ENCODE results near the gene GNLY.
A peak's percentile ranks its signal among the peaks of the same experiment; 100 is the strongest.
"Not testable (repeated sequence)": the region's sequence is repeated elsewhere in the genome, so short reads cannot be mapped to it uniquely, and the experiment has no call there.

Gene GNLY

DNA sequence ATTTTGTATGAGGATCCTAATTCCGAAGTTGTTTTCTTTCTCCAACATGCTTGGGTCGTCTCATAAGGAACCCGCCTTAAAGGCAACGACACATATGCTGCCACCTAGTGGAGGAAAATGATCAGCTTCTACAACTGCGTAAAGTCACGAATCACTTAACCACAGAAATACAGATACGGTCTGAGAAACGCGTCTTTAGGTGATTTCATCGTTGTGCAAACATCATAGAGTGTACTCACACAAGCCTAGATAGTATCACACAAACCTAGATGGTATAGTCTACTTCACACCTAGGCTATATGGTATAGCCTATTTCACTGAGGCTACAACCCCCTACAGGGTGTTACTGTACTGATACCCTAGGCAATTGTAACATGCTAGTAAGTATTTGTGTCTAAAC lies 13.1 kb downstream of the GNLY start:
- peak; percentile 61 to 64 for DNase-seq (ENCODE audit: low read depth in 2 of 2)

DNA sequence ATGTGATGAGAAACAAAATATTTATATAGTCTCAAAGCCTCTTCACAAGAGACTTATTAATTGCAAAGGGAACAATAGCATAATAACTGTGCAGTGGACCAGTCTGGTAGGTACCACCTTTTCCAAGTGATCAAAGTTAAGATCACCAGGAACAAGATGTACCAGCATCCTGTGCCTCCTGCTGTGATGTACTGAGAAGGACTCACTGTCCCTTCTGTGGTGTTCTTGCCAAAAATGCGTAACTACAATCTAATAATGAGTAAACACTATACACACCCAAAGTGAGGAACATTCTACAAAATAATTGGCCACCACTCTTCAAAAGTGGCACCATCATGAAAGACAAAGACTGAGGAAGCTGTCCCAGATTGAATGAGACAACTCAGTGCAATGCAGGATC lies 14.5 kb downstream of the GNLY start:
- DNase-seq (ENCODE audit: low read depth in 2 of 2) = no peak

DNA sequence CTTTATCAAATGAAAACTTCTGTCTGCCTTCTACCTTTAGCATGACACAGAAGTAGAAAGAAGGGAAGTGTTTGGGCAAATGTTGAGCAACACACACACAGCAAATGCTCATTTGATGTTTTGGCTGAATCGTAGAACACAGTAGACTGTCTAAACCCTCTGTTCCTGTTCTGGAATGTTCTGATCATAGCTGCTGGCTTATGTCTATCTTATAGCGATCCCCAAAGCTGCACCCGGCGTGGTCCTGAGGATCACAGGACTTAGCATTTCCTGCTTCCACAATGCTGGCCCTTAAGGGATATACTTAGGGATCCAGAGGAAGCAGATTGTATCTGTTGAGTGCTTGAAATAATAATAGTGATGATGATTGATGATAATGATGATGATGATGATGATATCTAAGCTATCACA lies 15.2 kb downstream of the GNLY start:
- DNase-seq (ENCODE audit: low read depth in 2 of 2) = no peak

DNA sequence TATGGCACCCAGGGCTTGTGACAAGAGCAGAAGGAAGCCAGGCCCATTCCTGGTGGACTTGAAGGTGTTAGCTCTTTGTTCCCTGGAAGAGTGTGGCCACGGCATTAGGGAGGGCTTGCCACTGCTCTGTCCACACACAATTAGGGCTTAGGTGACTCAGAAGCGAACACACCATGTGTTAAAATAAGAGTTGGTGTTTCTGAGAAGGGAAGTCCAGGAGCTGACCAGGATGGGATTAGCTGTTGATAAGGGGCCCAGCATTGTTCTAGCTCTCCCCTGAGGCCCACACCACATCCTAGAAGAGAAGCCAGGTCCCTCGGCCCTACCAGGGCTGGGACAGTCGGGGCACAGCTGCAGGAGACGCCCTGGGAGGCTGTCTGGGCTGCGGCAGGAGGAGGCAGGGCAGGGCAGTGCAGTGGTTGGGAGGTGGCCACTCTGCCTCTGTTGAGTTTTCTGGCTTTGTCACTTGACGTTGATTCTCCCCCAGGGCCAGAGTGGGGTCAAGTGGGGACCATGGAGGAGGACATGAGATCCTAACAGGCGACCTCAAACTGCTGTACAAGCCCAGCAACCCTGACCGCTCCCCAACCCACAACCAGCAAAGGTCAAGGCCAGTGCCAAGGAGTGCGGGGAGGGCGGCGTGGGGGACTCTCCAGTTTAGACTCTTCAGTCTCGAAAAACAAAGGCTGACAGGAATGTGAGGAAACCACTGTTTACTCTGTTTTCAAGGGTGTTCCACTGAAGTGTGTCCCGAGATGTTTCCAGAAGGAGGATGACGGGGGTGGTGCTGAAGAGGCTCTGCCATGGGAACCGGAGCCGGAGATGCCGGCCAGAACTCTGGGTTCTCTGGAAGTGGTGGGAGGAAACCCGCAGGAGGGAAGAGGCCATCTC lies 16.8 kb downstream of the GNLY start:
- DNase-seq (ENCODE audit: low read depth in 2 of 2) = no peak

DNA sequence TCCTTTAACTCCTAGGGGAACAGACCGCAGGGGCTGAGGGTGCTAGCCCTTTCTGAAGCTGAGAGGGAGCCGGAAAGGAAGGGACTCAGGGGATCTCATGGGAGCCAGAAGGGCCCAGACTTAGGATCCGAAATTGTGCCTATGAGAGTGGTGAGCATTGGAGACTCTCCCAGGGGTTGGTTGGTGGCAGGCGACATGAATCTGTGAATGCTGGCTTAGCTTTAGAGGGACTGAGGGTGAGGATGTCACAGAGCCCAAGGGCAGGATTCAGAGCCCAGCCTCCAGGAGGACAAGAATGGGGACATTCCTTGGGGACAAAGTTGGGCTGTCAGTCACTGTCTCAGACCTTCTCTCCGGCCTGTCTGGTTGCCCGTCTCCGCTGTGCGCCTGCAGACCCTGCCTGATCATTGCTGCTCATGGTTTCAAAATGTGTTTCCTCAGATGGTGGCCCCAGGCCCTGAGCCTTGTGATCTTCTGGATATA lies 17.5 kb downstream of the GNLY start:
- no peak for DNase-seq (ENCODE audit: low read depth in 2 of 2)

DNA sequence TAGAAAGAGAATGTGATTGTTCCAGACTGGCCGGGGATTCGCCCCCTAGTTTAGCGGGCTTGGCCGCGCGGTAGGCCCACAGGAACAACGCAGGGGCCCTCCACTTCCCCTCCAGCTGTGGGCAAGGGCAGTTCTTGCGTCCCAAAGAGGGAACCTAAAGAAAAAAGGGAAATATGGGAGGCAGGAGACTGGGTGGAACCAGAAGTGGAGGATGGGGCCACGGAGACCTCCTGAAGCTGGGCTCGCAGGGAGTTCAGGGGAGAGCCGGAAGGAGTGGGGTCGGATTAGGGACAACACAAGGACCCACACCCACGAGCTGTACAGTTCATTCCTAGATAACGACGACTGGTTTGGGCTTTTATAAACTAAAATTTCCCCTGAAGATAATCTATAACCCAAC lies 18.2 kb downstream of the GNLY start:
- no peak for DNase-seq (ENCODE audit: low read depth in 2 of 2)

DNA sequence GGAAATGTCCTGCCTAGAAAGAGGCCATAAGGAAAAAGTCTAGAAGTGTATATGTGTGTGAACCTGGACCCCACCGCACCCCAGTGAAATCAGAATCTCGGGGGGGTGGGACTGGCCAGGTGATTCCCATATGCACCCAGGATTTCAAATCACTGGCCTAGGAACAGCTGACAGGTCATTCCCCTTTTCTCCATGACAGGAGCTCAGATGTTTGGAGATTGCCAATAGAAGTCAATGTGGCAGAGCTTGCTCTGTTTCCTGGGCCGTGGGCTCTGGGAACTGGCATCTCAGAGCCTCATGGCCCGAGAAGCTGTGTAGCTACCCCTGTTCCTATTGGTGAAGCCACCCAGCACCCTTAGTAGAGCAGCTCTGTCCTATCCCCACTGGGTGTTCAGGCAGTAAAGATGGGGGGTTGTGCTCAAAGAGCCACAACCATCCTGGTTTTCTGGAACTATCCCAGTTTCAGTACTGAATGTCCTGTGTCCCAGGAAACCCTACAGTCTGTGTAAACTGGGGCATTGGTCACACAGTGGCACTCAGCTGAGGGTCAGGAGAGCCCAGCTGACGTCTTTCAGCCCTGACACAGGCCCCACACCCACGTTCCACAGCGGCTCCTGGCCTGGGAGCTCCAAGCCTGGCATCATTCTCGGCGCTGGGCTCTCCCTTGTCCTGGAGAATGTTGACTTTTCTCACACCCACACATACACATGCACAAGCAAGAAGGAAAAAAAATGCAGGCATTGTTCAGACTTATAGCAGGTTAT lies 18.9 kb downstream of the GNLY start:
- no peak for DNase-seq (ENCODE audit: low read depth in 2 of 2)

DNA sequence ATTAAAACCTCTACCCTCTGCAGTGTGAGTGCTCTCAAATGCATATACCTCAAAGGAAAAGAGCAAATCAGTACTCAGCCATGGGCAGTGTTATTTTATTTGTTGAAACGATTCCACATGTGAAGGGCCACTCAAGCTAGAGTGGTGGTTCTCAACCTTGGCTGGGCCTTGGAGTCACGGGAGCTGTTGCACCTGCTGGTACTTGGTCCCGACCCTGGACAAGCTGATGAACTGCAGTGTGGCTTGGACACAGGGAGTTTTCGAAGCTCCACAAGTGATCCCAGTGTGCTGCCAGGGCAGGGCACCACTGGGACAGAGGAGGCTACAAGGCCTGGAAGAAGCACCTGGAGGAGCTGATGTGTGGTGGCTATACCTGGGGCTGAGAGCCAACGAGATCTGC lies 19.7 kb downstream of the GNLY start:
- DNase-seq (ENCODE audit: low read depth in 2 of 2) = no peak

DNA sequence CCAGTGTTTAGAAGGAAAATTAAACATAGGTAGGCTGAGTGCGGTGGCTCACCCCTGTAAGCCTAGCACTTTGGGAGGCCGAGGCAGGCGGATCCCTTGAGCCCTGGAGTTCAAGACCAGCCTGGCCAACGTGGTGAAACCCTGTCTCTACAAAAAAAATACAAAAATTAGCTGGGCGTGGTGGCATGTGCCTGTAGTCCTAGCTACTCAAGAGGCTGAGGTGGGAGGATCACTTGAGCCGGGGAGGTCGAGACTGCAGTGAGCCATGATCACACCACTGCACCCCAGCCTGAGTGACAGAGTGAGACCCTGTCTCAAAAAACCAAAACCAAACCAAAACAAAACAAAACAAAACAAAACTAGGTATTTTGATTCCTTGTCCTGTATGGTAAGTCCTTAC lies 20.3 kb downstream of the GNLY start:
- DNase-seq (ENCODE audit: low read depth in 2 of 2) = not testable (repeated sequence)

DNA sequence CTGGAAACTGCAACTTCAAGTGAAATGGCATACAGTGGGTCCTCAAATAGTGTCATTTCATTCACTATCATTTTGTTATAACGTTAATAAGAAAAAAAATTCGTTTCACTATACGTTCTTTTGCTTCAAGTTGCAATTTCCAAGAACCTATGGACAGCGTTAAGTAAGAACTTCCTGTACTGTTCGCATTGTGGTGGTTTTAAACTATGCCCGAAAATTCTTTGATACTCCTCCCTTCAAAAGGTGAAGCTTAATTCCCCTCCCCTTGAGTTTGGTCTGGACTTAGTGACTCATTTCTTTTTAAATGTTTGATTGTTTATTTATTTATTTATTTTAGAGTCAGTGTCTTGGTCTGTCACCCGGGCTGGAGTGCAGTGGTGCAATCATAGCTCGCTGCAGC lies 20.7 kb downstream of the GNLY start:
- DNase-seq (ENCODE audit: low read depth in 2 of 2) = no peak

DNA sequence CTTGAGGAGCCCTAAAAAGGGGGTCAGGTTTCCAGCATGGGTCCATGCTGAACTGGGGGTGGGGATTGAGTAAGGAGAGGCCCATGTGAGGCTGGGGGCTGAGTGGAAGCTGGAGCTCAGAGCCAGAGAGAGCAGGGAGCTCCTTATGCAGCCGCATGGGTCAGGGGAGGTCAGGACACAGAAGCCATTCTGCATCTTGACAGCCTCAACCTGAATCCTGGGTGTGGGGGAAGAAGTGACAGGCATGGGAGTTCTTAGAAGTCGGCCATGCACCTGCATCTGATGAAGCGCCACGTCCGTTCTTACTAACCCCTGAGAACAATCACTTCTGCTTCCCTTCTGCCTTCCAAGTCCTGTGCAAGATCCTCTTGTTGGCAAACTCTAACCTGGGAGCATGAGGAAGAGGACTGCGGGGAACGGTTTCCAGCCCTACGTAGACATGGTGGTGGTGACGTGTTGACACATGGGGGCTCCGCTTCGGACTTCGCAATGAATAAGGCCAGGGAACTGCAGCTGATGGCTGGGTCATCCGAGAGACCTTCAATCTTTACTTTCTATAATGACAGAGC lies 22.3 kb downstream of the GNLY start:
- DNase-seq (ENCODE audit: low read depth in 2 of 2) = no peak

DNA sequence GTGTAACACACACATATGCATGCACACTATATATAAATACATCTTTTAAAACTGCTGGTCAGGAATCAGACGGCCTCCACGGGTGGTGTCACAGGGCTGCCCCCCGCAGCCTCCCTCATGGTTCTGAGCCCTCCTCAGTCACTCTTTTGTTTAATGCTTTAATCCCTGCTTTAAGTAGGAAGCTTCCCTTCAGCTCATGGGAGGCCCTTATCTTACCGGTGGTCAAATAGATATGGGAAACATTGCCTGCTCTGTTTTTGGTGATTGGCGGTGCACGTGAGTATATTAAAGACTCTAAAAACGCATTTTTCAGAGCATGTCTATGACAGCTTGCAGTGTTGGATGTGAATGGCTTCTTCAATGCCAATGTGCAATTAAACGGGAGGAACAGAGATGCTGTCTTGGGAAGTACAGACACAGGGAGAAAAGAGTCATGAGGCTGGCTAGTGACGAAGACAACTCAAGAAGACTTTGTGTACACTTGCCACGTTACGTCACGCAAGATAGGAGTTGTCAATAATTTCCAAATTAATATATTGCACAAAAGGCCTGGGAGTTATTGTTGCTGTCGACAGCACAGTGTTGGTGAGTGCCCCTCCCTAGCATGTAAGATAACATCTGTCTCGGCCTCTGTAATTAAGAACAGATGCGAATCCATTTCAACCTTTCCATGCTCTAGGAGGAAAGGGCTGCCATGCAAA lies 23.3 kb downstream of the GNLY start:
- peak; percentile 78 to 80 for DNase-seq (ENCODE audit: low read depth in 2 of 2)

DNA sequence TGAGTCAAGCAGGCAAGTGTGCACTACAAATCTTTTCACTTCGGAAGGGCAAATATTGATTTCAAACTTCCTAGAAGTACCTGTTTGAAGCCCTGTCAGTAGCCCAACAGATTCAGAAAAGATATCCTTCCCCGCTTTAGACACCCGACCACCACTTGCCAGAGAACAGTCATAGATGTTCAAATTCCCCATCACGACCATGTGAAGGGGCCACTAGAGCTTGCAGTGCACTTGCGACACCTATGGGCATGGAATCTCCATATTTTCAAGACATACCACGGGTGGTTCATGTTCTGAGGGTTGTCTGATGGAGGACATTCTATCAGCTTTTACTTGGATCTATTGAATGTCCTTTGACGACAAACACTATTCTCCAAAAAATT lies 23.8 kb downstream of the GNLY start:
- no peak for DNase-seq (ENCODE audit: low read depth in 2 of 2)

DNA sequence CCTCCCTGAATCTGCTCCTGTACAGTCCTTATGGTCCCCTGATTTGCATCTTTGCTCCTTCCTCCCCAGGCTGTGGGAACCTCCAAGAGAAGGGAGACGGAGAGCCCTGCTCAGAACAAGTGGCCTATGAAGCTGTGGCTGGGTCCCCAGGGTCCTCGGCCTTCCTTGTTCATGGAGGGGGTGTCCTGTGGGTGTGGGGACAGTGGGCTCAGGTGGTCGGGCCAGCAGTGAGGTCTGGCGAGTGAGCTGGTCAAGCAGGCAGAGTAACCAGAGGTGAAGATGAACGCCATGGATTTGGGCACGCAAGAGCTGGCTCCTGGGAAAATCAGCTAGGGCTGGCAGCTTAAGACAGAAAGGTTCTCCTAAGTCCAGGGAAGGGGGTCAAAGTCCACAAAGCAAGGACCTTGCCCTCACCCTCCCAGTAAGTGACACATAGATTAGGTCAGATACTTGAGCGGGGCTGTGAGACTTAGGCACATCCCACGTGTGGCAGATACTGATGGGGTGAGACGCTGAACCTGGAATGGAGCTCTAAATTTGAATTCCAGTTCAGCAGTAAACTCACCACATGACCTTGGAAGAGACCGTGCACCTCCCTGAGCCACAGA lies 24.8 kb downstream of the GNLY start:
- DNase-seq (ENCODE audit: low read depth in 2 of 2) = no peak

DNA sequence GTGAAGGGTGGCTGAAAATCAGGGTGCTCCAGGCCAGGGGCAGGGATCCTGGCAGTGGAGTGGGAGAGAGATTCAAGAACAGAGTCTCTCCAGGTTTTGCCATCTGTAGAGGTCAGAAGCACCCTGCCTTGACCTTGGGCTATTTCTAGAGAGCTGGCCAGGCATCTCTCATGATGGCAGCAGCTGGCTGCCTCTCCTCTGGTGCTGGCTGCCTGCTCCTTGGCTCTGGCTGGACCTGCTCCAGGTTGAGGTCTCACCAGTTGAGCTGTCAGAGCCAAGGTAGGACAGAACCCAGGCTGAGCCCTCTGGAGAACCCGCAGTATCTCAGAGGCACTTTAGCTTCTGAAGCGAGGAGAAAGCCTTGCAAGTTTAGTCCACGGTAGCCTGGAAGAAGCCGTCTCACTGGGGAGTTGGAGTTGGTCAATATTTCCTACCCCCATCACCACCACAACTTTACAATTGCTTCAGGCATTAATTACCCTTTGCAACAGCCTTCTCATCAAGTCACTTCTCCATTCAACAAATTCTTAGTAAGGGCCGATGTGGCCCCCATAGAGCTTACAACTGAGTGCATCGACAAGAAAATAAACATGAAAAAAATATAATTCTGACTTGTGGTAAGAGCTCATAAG lies 25.6 kb downstream of the GNLY start:
- DNase-seq (ENCODE audit: low read depth in 2 of 2) = no peak

DNA sequence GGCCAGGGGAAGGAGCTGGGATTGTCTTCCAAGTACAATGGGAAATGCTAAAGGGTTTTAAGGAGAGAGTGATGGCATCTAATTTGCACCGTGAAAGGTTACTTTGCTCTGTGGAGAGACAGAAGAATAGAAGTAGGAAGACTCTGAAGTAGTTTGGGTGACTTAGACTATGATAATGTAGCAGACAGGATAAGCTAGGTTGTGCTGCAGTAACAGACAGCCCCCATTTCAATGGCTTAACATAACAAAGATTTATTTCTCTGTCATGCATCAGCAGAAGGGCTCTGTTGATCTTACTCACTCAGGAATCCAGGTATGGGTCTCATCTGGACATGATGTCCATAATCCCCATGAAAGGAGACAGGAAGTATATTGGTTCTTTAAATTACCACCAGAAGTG lies 26.4 kb downstream of the GNLY start:
- no peak for DNase-seq (ENCODE audit: low read depth in 2 of 2)

DNA sequence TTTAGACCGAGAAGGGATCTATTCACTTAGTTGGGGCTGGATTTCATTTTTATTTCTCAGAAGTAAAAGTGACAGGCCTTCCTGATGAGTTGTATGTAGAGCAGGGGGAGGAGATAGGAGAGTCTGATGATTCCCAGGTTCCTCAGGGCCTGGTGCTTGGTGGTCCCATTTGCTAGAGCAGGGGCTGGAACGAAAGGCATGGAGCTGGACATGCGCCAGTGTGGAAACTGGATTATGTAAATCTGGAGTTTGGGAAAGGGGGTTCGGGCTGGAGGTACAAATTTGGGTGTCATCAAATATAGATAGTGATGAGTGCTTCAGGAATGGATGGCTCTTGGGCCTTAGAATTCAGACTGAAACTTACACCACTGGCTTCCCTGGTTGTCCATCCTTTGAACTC lies 27.5 kb downstream of the GNLY start:
- no peak for DNase-seq (ENCODE audit: low read depth in 2 of 2)

DNA sequence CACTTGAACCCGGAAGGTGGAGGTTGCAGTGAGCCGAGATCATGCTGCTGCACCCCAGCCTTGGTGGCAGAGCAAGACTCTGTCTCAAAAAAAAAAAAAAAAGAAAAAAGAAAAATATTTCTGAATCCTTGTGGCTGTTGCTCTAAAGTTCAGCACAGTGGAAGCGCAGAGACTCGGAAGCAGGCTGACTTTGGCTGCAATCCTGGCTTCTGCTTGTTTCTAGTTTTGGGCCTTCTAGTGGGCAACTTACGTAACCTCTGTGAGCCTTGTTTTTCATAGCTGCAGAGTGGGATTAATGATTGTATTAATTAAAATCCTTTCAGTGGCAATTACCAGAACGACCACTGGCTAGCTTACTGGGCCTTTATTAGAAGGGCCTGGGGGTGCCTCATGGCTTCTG lies 28.4 kb downstream of the GNLY start:
- DNase-seq (ENCODE audit: low read depth in 2 of 2) = no peak

DNA sequence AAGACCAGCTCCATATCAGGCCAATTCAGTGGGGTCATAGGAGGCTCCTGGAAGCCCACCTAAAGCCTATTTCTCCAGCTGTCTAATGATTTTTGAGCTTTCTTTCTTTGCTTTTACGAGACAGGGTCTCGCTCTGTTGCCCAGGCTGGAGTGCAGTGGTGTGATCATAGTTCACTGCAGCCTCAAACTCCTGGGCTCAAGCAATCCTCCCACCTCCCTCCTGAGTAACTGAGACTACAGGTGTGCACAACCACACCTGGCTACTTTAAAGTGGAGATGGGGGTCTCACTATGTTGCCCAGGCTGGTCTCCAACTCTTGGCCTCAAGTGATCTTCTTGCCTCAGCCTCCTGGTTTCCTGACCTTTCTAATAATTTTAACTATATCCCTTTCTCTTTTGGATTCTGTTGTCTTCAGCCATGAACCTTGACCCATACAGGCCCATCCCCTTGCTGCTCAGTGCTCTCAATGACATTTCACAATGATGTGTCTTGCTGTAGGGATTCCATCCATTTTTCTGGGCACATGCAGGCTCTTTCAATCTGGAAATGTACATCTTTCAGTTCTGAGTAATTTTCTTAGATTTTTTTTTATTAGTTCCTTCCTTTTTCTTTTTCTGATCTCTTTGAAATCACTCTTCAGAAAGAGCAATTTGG lies 29.7 kb downstream of the GNLY start:
- DNase-seq (ENCODE audit: low read depth in 2 of 2) = no peak

DNA sequence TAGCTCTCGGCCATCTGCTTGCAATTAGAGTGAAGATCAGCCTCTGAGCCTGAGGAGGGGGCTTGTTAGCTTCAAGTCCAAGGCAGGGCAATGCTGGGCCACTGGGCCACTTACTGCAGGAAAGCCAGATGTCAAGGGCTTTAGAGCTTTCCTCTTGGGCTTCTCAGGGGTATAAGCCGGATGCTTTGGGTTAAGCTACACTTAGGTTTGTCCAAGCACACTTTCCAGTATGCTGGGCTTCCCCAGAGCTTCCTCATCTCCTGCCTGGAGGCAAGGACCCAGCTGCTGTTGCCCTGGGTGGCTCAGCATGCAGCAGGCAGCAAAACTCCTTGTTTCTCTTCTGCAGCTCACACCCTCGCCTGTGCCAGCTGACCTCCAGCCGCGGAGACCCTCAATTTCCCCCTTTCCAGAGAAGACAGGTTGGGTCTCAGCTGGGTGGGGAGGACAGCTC lies 30.6 kb downstream of the GNLY start:
- no peak for DNase-seq (ENCODE audit: low read depth in 2 of 2)

DNA sequence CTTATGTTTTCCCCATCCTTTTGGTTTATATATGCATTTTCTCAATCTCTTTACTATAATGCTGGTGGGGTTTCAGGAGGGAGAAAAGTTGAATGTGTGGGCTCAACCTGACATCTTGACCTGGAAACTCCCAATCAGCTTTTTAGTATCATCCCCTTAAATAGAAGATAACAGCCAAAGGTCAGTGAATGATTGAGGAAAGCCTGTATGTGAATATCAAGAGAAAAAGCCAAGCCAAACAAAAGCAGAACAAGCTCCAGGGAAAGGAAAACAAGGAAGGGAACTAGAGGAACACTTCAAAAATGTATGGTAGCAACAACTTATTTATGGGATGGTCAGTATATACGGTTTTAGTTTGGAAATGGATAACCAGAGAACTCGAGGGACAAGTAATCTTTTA lies 31.3 kb downstream of the GNLY start:
- DNase-seq (ENCODE audit: low read depth in 2 of 2) = no peak

Measured in fibroblast of skin of left biceps (primary cell).